HepG2 (cell line): ENCODE measurements around the gene LLGL2. TPM values are rescaled to one million over a fixed set of nuclear protein-coding genes. Genes with fewer than 3 reads are reported as not detected.

ENCODE experiments used
- ATF4 ChIP-seq, 2 experiments: fragments of 450-650 bp in 1 of 2; sonication (generic) in 1 of 2; formaldehyde crosslinking; IDR thresholded peaks; 2 replicates each; pipeline versions ENCODE4 v1.5.0 to v1.8.0; 2020 to 2022; ENCODE audit warnings: mild to moderate bottlenecking in 1 of 2, missing genetic modification reagents in 1 of 2
- CREBL2 ChIP-seq: sonication (generic); formaldehyde crosslinking; IDR thresholded peaks from 2 replicates; pipeline ENCODE4 v1.8.1; 2023; ENCODE audit warnings: missing genetic modification reagents, mild to moderate bottlenecking, borderline replicate concordance
- FOXM1 ChIP-seq: sonication (generic); formaldehyde crosslinking; IDR thresholded peaks from 2 replicates; pipeline ENCODE4 v1.5.0; 2020; ENCODE audit warnings: missing genetic modification reagents
- FOXO4 ChIP-seq: sonication (generic); formaldehyde crosslinking; conservative IDR thresholded peaks from 2 replicates; pipeline ENCODE4 v1.8.1; 2023; ENCODE audit warnings: missing genetic modification reagents
- GTF3A ChIP-seq: sonication (generic); formaldehyde crosslinking; conservative IDR thresholded peaks from 2 replicates; pipeline ENCODE4 v1.4.0; 2020; ENCODE audit warnings: mild to moderate bottlenecking, missing genetic modification reagents
- GZF1 ChIP-seq: sonication (generic); formaldehyde crosslinking; IDR thresholded peaks from 2 replicates; pipeline ENCODE4 v1.5.1; 2020; ENCODE audit warnings: mild to moderate bottlenecking, missing genetic modification reagents
- HDAC2 ChIP-seq: sonication (generic); formaldehyde crosslinking; IDR thresholded peaks from 2 replicates; pipeline ENCODE4 v1.4.0; 2020; ENCODE audit warnings: missing genetic modification reagents
- HMG20B ChIP-seq: conservative IDR thresholded peaks from 2 replicates; pipeline ENCODE4 v1.6.1; 2016; ENCODE audit warnings: missing genetic modification reagents, missing compliant biosample characterization
- HNRNPL ChIP-seq: fragments of 200-400 bp; formaldehyde crosslinking; IDR thresholded peaks from 2 replicates; pipeline ENCODE4 v1.6.1; 2017; ENCODE audit warnings: mild to moderate bottlenecking, low read depth, low read length
- MAZ ChIP-seq, 2 experiments: sonication (generic) in 1 of 2; formaldehyde crosslinking in 1 of 2; IDR thresholded peaks; 2 replicates each; pipeline versions ENCODE4 v1.5.0 to v1.6.1; 2012 to 2020; ENCODE audit warnings: low read depth in 2 of 2, mild to moderate bottlenecking in 2 of 2, borderline replicate concordance in 1 of 2, improper control_type of control experiment in 1 of 2, low read length in 1 of 2, missing genetic modification reagents in 1 of 2, moderate library complexity in 1 of 2
- MXD3 ChIP-seq: IDR thresholded peaks from 2 replicates; pipeline ENCODE4 v1.6.1; 2016; ENCODE audit warnings: mild to moderate bottlenecking, missing biosample characterization, missing genetic modification reagents
- SMYD3 ChIP-seq: sonication (generic); formaldehyde crosslinking; IDR thresholded peaks from 2 replicates; pipeline ENCODE4 v1.8.1; 2023; ENCODE audit warnings: mild to moderate bottlenecking, missing genetic modification reagents
- TFAP4 ChIP-seq: sonication (generic); IDR thresholded peaks from 2 replicates; pipeline ENCODE4 v1.6.1; 2016; ENCODE audit warnings: low read depth, borderline replicate concordance
- TFE3 ChIP-seq: IDR thresholded peaks from 2 replicates; pipeline ENCODE4 v1.6.1; 2016
- YEATS4 ChIP-seq: sonication (generic); formaldehyde crosslinking; IDR thresholded peaks from 2 replicates; pipeline ENCODE4 v1.4.0; 2020; ENCODE audit warnings: missing genetic modification reagents, borderline replicate concordance
- ZBTB37 ChIP-seq: sonication (generic); formaldehyde crosslinking; IDR thresholded peaks from 2 replicates; pipeline ENCODE4 v1.4.0; 2020; ENCODE audit warnings: mild to moderate bottlenecking, missing genetic modification reagents
- ZFP37 ChIP-seq: sonication (generic); formaldehyde crosslinking; IDR thresholded peaks from 2 replicates; pipeline ENCODE4 v1.4.0; 2020; ENCODE audit warnings: missing genetic modification reagents, borderline replicate concordance
- ZNF543 ChIP-seq: sonication (generic); formaldehyde crosslinking; IDR thresholded peaks from 2 replicates; pipeline ENCODE4 v1.4.0; 2020; ENCODE audit warnings: mild to moderate bottlenecking, missing genetic modification reagents
- ZNF547 ChIP-seq: sonication (generic); formaldehyde crosslinking; IDR thresholded peaks from 2 replicates; pipeline ENCODE4 v1.5.1; 2020; ENCODE audit warnings: mild to moderate bottlenecking, missing genetic modification reagents
- ZNF768 ChIP-seq: sonication (generic); formaldehyde crosslinking; IDR thresholded peaks from 2 replicates; pipeline ENCODE4 v1.4.0; 2020; ENCODE audit warnings: missing genetic modification reagents
- ZSCAN25 ChIP-seq: sonication (generic); formaldehyde crosslinking; IDR thresholded peaks from 2 replicates; pipeline ENCODE4 v1.8.0; 2022; ENCODE audit warnings: mild to moderate bottlenecking, missing genetic modification reagents
- polyA plus RNA-seq, 8 experiments: library from polyadenylated mRNA; depleted of rRNA in 3 of 8; stranded (reverse) in 7 of 8; unstranded in 1 of 8; fragments of >200 nt; fragmentation: Illumina TruSeq in 4 of 8; extraction: Trizol in 4 of 8; gene quantifications; 2 replicates each; pipeline versions ENCODE4 v1.2.1 to v1.2.3, GENCODE V29; 2011 to 2016; ENCODE audit warnings: low read depth in 4 of 8, missing spikeins in 1 of 8, mixed read lengths in 1 of 8; ENCODE audit not compliant: insufficient read depth in 1 of 8
- total RNA-seq, 5 experiments: library from RNA; depleted of rRNA; stranded (reverse); fragments of >200 nt; fragmentation: Illumina TruSeq; extraction: Trizol; gene quantifications; 2 replicates each; pipeline ENCODE4 v1.2.3, GENCODE V29; 2016; ENCODE audit warnings: low read depth in 1 of 5

Gene LLGL2
- total and polyA plus RNA-seq, 2 of the 13 experiments (the other 11 are each of a cell fraction or from before 2014, with no cell fraction given) = 83.0 to 86.7 TPM

- 0 out of 2 replicates have a peak, but pooled peaks have one; percentile 32 for TF ChIP-seq HNRNPL
- peak; percentile 54; the same call in 1 of the 2 replicates for TF ChIP-seq ZNF768 (CRISPR knock-in tag)
- no peak for TF ChIP-seq ATF4 (CRISPR knock-in tag; IDR thresholded peaks at IDR 0.05)
- peak; percentile 40; the same call in 1 of the 2 replicates for TF ChIP-seq ZNF547
- no peak for TF ChIP-seq FOXO4 (CRISPR knock-in tag)
- no peak for TF ChIP-seq SMYD3 (CRISPR knock-in tag)
- TF ChIP-seq GTF3A (CRISPR knock-in tag) = no peak
- TF ChIP-seq ZSCAN25 (CRISPR knock-in tag) = 0 out of 2 replicates have a peak, but pooled peaks have one; percentile 64
- no peak for TF ChIP-seq ZNF543 (CRISPR knock-in tag)
- TF ChIP-seq HMG20B (CRISPR knock-in tag) = no peak
- no peak for TF ChIP-seq MAZ (IDR thresholded peaks at IDR 0.05; ENCODE audit: borderline replicate concordance, low read depth, low read length)
- no peak for TF ChIP-seq MAZ (CRISPR knock-in tag; IDR thresholded peaks at IDR 0.05; ENCODE audit: low read depth)
- no peak for TF ChIP-seq FOXM1
- TF ChIP-seq CREBL2 = no peak; the same call in 1 of the 2 replicates
- TF ChIP-seq YEATS4 (CRISPR knock-in tag) = no peak
- TF ChIP-seq ZFP37 = peak; percentile 59; the same call in 1 of the 2 replicates
- TF ChIP-seq GZF1 (CRISPR knock-in tag) = no peak
- TF ChIP-seq TFE3 (CRISPR knock-in tag) = no peak
- peak; percentile 18; the same call in 1 of the 2 replicates for TF ChIP-seq HDAC2
- 0 out of 2 replicates have a peak, but pooled peaks have one; percentile 4 for TF ChIP-seq MXD3
- no peak for TF ChIP-seq ZBTB37 (CRISPR knock-in tag)
- TF ChIP-seq TFAP4 = no peak
Measured at GRCh38 chr17:75601057-75601987, 75.8 kb downstream of the LLGL2 start (continued).
